CD4-positive, alpha-beta T cell treated with Interleukin-21 for 1 hour (primary cell): ENCODE results near the gene BCL2.
"Not testable (repeated sequence)": the region's sequence is repeated elsewhere in the genome, so short reads cannot be mapped to it uniquely, and the experiment has no call there.

Source experiments
- DNase-seq: peaks from one replicate; pipeline ENCODE4 v3.0.0-alpha.2; 2020

The BCL2 gene

DNA sequence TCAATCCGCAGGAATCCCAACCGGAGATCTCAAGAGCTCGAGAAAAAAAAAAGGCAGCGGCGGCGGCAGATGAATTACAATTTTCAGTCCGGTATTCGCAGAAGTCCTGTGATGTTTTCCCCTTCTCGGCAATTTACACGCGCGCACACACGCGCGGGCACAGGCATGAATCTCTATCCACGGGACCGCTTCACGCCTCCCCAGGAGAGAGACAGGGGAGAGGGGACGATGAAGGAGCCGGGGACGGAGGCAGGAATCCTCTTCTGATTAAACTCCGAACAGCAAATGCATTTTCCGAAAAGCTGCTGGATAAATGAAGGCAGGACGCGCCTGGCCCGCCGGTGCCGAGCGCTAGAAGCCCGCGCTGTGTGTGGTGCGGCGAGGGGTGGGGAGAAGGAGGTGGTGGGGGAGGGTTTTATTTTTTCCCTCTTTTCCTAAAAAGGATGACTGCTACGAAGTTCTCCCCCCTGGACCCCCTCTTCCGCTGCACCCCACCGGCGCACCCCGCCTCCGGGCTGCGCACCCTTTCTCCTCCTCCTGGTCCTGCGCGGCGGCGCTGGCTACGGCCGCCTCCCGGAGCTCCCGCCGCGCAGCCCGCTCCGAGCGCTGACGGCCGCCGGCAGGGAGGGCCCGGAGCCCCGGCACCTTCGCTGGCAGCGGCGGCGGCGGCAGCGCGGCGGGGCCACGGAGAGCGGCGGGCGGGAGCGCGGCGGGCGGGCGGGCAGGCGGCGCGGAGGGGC is at the start of gene BCL2:
Gene BCL2, minus strand, starts transcription at position 387 of the 740 bp plus-strand sequence.
- DNase-seq: no peak

DNA sequence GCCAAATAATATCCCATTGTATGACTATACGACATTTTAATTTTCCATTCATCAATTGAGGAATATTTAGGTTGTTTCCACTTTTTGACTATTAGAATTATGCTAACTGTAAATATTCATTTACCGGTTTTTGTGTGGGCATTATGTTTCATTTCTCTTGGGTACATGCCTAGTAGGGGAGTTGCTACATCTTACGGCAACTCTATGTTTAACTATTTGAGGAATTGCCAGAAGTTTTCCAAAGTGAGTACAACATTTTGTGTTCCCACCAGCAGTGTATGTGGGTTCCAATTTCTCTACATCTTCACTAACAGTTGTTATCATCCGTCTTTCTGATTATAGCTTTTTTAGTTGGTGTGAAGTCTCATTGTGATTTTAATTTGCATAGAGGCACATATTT is 49.0 kb upstream of the BCL2 start:
- DNase-seq: no peak

DNA sequence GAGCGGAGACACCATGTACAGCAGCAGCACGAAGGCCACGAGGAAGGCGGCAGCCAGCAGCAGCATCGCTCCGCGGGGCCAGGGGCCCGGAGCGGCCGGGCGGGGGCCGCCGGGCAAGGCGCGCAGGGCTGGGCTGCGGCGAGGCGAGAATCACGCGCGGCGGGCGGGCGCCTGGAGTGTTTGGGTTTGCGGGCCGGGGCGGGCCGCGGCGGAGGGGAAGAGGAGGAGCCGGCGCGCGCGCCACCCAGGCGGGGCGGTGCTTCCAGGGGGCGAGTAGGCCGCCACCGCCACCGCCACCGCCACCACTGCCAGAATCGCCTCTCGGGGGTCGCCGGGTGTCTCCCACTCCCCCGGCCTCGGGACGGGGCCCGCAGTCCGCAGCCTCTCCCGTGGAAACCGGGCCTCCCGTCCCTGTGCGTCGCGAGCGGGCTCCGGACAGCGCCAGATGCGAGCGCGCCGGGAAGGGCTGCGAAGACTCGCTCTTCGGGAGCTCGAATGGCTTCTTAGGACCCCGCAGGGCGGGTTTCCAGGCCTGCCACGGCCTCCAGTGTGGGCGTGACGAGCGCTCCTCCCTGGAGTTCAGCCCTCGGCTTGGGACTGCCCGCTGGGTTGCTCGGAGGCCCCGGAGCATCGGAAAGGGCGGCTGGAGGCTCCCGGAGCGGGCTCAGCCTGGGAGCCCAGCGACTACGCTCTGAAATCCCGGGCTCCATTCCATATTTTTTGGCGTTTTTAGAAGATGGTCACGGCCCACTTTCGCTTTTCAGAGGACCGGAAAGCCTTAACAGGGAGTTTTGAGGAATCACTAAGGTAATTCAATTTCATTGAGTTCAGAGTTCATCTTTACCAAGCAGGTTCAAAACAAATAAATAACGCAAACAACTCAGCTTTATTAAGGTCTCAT is 47.7 kb upstream of the BCL2 start, which contains the start of gene KDSR:
Gene KDSR, minus strand, starts transcription at position 154 of the 901 bp plus-strand sequence. Its CDS starts 88 bp downstream, at position 66.
- DNase-seq: peak; percentile 82

DNA sequence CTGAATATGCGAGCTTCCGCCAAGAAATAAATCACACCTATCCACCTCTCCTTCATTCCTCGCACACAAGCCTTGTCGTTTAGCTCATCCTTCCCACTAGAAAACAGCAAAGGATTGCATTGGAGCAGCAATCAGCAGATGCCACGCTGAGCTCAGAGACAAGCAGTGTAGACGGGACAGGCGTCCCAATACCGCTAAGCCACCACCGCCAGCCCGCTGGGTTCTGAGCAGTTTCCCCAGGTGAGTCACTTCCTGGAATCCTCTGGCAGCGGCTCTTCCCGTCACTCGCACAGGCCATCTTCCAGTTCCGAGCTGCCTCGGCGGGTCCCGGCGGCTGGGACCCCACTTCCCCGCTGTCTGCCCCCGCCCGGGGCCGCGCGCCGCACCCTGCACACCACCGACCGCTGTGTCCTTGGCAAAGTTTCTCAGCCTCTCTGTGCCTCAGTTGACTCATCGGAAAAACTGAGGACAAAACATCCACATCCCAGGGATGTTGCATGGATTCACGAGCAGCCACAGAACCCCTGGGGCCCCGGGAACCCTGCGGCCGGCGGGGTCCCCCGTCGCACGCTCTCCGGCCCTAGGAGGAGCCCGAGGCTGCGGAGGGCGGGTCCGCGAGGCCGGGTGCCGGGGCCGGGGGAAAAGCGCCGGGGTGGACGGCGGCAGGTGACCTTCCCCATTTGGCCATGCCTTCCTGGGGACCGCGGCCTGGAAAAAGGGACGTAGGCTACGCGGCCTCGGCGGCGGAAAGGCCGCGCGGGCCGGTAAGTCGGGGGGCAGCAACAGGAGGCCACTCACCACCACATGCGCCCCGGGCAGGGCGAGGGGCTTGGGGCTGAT is 46.9 kb upstream of the BCL2 start:
- peak; percentile 70 for DNase-seq

DNA sequence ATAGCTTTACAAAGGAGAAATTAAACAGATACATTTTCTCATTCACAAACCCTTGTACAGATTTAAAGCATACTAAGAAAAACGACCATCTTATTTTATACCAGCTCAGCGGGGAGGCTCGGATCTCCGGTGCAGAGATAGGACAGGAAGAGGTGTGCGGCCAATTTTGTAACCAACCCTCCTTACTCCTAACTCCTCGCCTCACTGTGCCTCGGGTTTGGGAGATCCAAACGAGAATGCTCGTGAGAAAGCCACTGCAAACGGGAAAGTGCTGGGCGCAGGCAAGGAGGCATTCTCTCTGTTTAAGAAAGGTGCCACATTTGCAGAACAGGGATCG is 46.3 kb upstream of the BCL2 start:
- peak; percentile 13 for DNase-seq

DNA sequence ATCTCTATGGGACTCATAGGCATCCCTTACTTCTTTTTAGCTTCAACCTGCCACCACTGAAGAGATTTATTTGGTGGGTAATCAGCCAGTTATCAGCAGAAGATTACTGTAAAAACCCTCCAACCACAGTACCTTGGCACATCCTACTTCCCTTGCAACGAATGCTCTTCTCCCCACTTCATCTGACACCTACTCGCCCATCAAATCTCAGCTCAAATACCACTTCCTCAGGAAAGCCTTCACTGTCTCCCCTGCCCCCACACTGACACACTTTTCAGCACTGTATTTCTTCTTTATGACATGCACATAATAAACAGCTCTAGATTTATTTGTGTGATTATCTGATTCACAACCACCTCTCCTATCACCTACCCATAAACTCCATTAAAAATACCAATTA is 44.4 kb upstream of the BCL2 start:
- peak; percentile 69 for DNase-seq

DNA sequence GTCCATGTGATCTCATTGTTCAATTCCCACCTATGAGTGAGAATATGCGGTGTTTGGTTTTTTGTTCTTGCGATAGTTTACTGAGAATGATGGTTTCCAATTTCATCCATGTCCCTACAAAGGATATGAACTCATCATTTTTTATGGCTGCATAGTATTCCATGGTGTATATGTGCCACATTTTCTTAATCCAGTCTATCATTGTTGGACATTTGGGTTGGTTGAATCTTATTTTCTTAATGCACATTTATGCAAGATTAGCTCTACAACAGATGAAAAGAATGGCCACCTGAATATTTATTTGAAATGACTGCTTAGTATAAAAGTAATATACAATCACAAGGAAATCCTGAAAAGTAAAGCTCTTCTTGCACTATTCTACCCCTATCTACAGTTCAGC is 43.9 kb upstream of the BCL2 start:
- not testable (repeated sequence) for DNase-seq

DNA sequence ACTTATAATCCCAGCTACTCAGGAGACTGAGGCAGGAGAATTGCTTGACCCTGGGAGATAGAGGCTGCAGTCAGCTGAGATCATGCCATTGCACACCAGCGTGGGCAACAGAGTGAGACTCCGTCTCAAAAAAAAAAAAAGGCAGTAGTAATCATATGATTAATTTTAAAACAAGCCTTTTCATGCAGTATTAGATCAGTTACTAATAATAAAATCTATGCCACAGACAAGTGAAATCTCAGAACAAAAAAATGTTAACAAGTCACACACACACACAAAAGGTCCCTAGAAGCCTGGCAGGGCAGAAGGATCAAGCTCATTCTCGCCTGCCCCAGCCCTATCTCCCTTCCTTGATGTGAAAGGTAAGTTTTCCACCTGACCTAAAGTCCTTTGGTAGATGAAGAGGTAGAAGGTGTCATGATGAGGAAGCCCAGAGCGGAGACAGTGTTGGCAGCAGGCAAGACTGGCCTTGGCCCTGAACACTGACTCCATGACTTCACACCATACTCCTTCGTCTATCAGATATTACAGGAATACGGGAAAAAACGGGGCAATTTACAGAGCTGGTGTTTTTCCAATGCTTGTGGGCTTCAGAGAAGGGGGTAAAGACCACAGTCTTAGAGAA is 36.8 kb upstream of the BCL2 start:
- DNase-seq: no peak

DNA sequence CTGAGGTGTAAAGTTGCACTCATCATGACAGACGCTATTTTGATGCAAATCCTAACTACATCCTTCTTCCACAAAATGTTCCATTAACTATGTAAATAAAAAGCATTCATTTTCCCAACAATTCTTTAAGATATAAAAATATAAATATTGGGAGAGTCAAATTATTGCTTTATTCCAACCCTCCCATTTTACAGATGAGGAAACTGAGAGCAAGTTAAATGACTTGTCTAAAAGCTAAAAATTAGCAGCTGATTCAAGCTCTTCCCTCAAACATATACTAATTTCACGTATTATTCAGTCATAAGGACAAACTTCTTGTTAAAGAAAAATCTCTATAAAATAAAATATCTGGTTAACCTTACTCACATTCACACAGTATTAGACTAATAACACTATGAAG is 30.7 kb upstream of the BCL2 start:
- no peak for DNase-seq

DNA sequence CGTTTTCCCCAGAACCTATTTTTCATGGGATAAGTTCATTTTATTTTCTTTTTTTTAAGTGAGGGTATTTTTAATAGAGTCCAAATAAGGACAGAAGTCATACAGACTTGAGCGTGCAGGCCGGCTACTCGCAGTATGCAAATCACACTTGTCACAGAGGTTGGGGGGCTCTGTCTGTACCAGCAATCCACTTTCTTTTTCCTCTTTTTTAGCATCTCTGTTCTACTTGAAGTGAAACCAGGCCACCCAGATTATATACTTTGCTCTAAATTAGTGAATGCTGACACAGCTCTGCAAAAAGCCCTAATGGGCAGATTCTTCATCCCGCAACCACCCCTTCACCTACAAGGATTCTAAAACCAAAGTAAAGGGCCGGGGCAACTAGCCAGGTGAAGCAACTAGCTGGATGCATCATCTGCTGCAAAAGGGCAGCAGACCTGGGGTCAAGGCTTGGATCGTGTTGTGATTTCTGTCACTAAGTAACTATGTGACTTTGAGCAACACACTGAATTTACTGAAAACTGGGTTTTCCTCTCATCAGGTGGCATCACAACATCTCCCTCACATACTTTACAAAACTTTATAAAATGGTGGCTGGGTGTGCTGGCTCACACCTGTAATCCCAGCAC is 29.1 kb upstream of the BCL2 start:
- no peak for DNase-seq

DNA sequence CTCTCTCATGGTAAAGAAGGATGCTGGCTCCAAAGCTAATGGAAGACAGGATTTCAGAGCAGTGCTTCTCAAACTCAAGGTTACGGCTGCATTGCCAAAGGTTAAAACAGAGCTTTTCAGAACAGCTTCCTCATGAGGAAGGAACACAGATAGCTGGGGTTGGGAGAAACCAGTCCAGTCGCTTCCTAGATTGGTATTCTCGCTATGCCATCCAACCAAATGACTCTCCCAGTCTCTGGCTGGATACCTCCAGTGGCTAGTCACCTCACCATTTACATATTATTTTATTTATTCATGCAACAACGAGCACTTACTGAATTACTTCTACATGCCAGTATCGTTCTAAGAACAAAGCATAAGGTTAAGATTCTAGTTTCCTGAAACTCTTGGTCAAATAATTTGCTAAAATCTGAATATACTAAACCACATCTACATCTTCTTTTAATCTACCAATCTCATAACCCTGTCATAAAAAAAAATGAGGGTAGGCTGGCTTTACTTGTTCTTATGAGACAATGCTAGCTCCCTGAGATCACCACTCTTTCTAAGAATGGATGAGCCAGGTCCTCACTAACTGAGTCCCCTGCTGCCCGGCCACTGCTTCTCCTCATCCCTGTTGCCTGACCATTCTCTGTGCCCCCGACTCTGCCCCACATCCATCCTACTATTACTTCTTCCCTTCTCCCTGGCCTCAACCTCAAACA is 27.1 kb upstream of the BCL2 start:
- no peak for DNase-seq

DNA sequence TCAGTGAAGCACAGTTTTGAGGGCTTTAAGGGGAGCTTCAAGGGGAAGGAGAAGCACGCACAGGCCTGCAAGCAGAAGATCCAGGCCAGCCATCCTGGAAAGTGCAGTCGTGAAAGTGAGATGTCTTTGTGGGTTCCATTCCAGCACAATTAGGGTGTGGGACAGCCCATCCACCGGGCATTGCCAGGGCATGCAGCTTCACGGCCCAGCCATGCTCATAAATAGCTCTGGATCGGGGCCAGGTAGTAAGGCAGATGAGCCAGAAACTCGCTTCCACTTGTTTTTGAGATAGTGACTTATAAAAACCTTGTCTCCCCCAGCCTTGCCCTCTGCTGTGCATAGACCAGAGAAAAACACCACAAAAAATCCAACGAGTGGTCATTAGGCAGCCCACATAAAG is 26.5 kb upstream of the BCL2 start:
- no peak for DNase-seq

DNA sequence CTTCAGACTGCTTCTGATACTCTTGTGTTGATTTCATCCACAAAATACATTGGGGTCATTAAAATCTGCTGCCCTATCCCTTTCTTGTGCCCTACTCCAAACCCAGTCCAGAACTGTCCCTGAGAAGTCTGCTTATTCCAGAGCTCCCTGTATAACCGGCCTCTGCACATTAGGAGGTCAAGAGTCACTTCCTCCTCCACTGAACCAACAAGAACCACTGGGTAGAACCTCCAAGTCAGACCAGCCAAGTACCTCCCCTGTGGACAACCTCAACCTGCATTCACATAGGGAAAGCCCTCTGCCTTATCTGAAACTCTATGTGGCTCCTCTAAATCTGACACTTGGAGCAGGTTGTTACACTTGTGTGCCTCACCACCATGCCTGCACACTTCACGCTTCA is 25.3 kb upstream of the BCL2 start:
- no peak for DNase-seq

DNA sequence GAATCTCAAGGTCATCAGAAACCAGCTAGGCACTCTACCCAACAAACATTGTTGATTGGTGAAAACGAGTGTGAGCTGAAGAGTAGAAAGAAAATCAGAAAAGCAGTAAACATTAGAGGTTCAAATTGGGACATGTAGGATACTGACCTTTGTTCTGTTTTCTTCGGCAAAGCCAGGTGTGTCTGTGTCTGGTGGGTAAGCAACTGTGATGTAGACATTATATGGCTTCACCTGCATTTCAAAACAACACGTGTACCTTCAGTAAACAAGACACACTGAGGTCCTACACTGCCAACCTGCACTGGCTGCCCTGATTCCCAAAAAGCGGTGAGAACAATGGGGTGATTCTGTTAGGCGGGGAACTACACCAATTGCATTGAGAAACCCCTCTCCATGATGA is 24.7 kb upstream of the BCL2 start:
- no peak for DNase-seq

DNA sequence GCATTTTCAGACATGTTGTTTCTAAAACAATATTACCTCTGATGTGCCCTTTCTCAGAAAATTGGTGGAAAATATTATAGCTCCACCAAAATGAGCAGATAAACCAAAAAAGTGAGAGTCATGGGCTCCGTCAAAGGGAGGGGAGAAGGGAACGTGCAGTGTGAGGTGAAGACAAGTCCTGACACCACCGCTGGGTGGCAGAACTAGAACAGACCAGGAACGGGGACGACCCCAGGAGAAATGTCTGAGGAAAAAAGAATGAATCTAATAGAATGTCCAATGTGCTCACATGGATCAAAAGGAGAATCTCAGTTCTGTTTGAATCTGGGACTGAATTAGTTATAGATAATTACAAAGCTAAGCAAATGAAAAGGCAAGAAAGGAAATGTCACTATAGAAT is 22.6 kb upstream of the BCL2 start:
- peak; percentile 41 for DNase-seq

DNA sequence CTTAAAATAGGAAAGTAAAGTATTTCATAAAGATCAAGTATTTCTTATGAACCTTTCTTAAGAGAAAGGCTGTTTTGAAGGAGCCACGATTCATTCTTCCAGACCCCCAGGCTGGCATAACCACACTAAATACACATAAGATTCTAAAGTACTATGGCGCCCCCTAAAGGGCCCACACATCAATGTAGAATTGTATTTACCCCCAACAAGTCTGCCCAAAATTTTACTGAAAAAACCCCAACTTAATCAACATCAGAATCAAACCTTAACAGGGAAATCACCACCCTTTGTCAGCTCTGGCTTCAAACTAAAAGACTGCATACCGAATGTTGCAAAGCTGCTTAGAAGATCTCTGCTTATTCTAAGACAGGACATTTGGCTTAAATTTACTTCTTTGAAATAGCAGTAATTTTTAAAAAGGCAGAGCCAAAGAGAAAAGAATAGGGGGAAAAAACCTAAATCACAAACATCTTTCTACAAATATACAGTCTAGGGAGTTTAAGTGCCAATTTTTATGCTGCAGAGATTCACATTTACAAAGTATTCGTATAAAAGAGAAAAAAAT is 20.4 kb upstream of the BCL2 start:
- peak; percentile 60 for DNase-seq

DNA sequence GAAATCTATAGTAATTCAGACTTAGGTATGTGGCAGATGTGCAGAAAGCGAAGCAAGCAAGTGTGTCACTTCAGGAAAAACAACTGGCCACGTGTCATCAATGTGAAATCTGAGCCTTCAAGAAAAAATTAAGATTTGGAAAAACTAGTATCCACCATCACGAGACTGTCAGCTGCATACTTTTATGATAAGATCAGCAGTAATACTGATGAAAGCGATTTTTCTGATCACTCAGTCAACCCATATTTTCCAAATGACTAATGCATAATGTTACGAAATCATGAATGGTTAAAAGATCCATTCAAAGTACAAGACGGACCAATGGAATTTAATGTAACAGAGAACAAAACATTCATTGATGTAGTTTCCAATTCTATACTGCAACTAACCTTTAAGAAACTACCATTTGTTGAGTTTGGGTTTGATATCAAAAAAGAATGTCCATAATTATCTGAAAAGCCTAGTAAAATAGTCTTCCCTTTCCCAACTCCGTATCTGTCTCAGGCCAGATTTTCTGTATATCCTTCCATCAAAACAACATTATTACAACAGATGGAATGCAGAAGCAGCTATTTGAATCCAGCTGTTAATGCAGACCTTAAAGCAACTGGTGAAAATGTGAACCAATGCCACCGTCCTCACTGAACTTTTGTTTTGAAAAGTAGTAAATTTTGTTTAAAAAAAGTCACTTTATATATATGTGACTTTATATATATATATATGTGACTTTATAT is 17.0 kb upstream of the BCL2 start:
- DNase-seq: no peak

DNA sequence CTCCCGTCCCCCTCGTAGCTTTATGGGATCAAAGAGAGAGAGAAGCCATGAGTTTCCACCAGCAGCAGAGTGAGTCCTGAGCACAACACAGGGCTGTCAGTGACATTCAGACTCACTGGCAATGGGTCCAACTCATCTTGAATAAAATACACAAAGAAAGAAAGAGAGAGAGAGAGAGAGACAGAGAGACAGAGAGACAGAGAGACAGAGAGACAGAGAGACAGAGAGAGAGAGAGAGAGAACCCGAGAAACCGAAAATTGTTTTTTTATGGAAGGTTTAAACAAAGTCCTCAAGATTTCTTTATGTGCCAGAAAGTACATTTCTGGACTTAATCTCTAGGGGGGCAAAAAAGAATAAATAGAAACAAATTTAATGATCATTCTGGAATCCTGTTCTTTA is 11.5 kb upstream of the BCL2 start:
- DNase-seq: no peak

DNA sequence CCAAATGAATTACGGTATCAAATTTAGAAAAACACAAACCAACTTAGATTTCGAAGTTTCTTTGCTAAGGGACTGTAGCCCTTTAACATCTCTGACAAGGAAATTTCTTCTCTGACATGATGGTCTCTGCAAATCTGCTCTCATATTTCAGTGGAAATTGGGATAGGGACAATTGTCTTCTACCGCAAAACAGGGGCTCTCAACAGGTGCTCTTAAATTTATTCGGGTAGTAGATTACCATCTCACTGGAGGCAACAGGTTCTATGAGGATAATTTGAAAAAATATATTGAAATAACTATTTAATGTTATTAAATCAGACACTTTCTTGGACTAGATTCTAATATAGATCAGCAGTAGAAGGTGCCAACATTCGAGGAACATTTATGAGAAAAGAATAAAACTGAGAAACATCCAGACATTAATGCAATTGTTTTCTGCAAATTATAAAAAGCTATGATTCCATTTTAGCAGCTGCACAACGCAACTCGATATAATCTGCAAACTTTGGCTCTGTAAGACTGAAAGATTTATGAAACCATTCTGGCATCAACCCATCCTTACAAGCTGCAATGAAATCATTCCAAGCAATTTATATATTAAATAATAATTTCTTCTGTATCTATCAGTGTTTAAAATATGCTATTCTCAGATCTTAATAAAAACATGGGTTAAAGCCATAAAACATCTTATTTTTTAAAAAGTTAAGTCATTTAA is 10.0 kb upstream of the BCL2 start:
- DNase-seq: no peak

DNA sequence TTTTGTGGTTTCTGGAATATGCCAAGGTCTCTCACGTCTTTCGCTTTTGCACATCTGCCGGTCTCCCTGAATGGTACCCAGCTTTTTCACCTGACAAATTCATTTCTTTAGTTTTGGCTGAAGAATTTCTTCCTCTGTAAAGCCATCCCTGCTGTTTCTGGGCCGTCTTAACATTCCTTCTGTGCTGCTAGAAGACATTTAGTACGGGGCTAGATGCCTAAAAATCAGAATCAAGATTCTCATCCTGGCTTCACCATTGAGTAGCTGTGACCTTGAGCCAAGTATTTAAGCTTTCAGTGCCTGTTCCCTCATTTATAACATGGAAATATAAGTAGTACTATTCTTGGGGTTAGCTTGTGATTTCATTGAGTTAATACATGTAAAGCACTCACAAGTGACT is 6.4 kb upstream of the BCL2 start:
- DNase-seq: no peak
